Activated B cell treated with CpG ODN at 0.5 μM for 24 hours (primary cell): ENCODE measurements around the gene DYNLT1. TPM values are rescaled to one million over a fixed set of nuclear protein-coding genes. Genes with fewer than 3 reads are reported as not detected.

Source experiments
- ATAC-seq: fragments of 200-7000 bp; cut with Tn5 transposase; one replicate; pipeline ENCODE4 v1.10.0; 2021; ENCODE audit warnings: low read depth, mild to moderate bottlenecking, moderate library complexity
- CTCF ChIA-PET: fragments of 350-600 bp; sonication (Branson Sonifier 250); formaldehyde crosslinking; loops from one replicate; lab custom pipeline; 2021; ENCODE audit warnings: antibody characterized with exemption; lab: Charles Lee
- POLR2A ChIA-PET: fragments of 350-600 bp; sonication (Branson Sonifier 250); formaldehyde crosslinking; loops from one replicate; lab custom pipeline; 2021; ENCODE audit warnings: antibody characterized with exemption; lab: Charles Lee
- DNase-seq: peaks from one replicate; pipeline ENCODE4 v3.0.0; 2022
- H3K27ac Mint-ChIP-seq: one replicate; pipeline ENCODE4 v1.8.0; 2020; ENCODE audit warnings: mixed read lengths
- H3K27me3 Mint-ChIP-seq: one replicate; pipeline ENCODE4 v1.8.0; 2021; ENCODE audit warnings: mixed read lengths
- H3K36me3 Mint-ChIP-seq: one replicate; pipeline ENCODE4 v1.8.0; 2021; ENCODE audit warnings: low read depth, mixed read lengths
- H3K4me1 Mint-ChIP-seq: one replicate; pipeline ENCODE4 v1.8.0; 2021; ENCODE audit warnings: mixed read lengths
- H3K4me3 Mint-ChIP-seq: one replicate; pipeline ENCODE4 v1.8.0; 2020; ENCODE audit warnings: mild to moderate bottlenecking, mixed read lengths
- H3K9me3 Mint-ChIP-seq: one replicate; pipeline ENCODE4 v1.8.0; 2020; ENCODE audit warnings: mixed read lengths
- intact Hi-C: fragments of 100-400 bp; cut with micrococcal nuclease; formaldehyde crosslinking; loops from one replicate; pipeline ENCODE4 v1.15.1; 2024
- total RNA-seq: library from RNA; stranded (reverse); gene quantifications from 2 replicates; pipeline ENCODE4 v1.2.3, GENCODE V29; 2022
- TF ChIP-seq, protein P1 (sequence below): fragments of 200-600 bp; IDR thresholded peaks from one replicate; pipeline ENCODE4 v1.8.0; 2022; ENCODE audit warnings: antibody characterized with exemption, mild to moderate bottlenecking

DYNLT1 gene
- total RNA-seq: 37.7 and 43.9 TPM in 2 replicates

GRCh38 chr6:158644231-158645063, at the start of gene DYNLT1:
DYNLT1 (minus strand) TSS chr6:158644743; CDS start chr6:158644708, 35 bp downstream.
- H3K9me3 Mint-ChIP-seq: no peaks in the 10 kb centered on the region
- DNase-seq: peak; percentile 97
- H3K4me3 Mint-ChIP-seq: peak within 1 kb of the TSS; percentile 95
- peak; percentile 68 for ATAC-seq
- H3K27me3 Mint-ChIP-seq: no peaks in the 10 kb centered on the region
- intact Hi-C loops: loop anchor here (1.0 to 5.0 kb wide), 7 partner anchors 47 to 1622 kb away; partner anchors contain the start of genes EZR, GTF2H5, SERAC1 and TMEM181
- ChIA-PET POLR2A (interaction anchor here (0.6 to 2.1 kb wide), 11 partner anchors 9 to 1270 kb away, joined by 3 to 9 read pairs (median 4); no protein-coding TSS in a partner anchor), CTCF (interaction anchor here (0.8 to 1.3 kb wide), 5 partner anchors 18 to 424 kb away, joined by 3 to 4 read pairs (median 3); no protein-coding TSS in a partner anchor)
- H3K4me1 Mint-ChIP-seq: peaks cover 52% of the 10 kb centered on the region
- TF ChIP-seq, protein P1, sequence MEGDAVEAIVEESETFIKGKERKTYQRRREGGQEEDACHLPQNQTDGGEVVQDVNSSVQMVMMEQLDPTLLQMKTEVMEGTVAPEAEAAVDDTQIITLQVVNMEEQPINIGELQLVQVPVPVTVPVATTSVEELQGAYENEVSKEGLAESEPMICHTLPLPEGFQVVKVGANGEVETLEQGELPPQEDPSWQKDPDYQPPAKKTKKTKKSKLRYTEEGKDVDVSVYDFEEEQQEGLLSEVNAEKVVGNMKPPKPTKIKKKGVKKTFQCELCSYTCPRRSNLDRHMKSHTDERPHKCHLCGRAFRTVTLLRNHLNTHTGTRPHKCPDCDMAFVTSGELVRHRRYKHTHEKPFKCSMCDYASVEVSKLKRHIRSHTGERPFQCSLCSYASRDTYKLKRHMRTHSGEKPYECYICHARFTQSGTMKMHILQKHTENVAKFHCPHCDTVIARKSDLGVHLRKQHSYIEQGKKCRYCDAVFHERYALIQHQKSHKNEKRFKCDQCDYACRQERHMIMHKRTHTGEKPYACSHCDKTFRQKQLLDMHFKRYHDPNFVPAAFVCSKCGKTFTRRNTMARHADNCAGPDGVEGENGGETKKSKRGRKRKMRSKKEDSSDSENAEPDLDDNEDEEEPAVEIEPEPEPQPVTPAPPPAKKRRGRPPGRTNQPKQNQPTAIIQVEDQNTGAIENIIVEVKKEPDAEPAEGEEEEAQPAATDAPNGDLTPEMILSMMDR: no peak
- peaks cover 22% of the 10 kb centered on the region for H3K36me3 Mint-ChIP-seq
- H3K27ac Mint-ChIP-seq: peak within 1 kb of the TSS; percentile 85

GRCh38 chr6:158688860-158689259, 44.3 kb upstream of the DYNLT1 start:
- ATAC-seq: no peak
- TF ChIP-seq, protein P1: no peak
- ChIA-PET POLR2A (interaction anchor here (1.0 kb wide), 1 partner anchor 45 kb away, joined by 3 read pairs; no protein-coding TSS in a partner anchor), CTCF (interaction anchor here (1.5 to 4.9 kb wide), 2 partner anchors 283 to 475 kb away, joined by 3 to 49 read pairs; no protein-coding TSS in a partner anchor)
- intact Hi-C loops: no loop called here
- H3K4me3 Mint-ChIP-seq: no peak overlapping the region
- no peak for DNase-seq
- peaks cover 21% of the 10 kb centered on the region for H3K4me1 Mint-ChIP-seq
- no peaks in the 10 kb centered on the region for H3K9me3 Mint-ChIP-seq
- no peaks in the 10 kb centered on the region for H3K36me3 Mint-ChIP-seq
- H3K27me3 Mint-ChIP-seq: no peaks in the 10 kb centered on the region
- H3K27ac Mint-ChIP-seq: no peak overlapping the region

DNA sequence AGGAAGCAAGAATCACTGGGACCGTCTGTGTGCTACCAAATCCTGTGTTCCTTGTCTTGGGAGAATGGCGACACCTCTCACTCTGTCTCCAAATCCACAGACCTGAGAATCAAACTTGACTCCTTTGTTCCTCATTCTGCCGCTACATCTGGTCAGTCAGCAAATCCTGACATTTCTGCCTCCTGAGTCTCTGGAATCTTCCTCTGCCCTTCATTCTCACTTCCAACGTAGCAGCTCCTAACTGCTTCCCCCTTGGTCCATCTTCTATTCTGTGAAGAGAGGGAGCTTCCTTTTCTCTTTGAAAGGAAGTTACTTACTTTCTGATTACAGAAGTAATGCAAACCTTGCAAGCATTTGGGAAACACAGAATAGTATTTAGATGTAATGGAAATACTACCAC, 43.0 kb upstream of the DYNLT1 start:
- H3K27me3 Mint-ChIP-seq: no peaks in the 10 kb centered on the region
- peaks cover 21% of the 10 kb centered on the region for H3K4me1 Mint-ChIP-seq
- H3K36me3 Mint-ChIP-seq: no peaks in the 10 kb centered on the region

DNA sequence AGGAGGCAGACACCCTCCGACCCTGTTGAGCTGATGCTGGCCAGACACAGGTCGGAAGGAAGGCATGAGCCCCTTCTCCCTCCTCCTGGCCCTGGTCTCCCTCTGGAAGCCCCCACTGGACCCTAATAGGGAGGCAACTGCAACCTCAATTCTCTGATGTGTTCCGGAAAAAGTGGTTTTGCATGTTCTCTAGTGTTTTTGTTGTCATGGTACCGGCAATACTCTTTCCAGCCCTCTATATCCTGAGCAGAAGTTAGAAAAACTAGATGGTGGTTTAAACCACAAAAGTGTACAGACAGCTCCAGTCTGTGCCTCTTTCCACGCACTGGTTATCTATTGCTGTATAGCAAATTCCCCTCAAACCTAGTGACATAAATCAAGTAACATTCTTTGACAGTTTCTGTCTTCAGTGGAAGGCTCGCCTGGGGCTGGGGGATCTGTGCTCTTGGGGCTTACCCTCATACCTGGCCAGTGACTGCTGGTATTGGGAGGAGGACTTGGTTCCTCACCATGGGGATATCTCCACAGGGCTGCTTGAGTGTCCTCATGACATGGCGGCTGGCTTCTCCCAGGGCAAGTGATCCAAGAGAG, 42.3 kb upstream of the DYNLT1 start:
- intact Hi-C loops: no loop called here
- CTCF ChIA-PET: no interaction called here
- H3K9me3 Mint-ChIP-seq: no peaks in the 10 kb centered on the region
- TF ChIP-seq, protein P1: no peak
- H3K4me3 Mint-ChIP-seq: no peak overlapping the region
- no peak overlapping the region for H3K27ac Mint-ChIP-seq
- no peaks in the 10 kb centered on the region for H3K27me3 Mint-ChIP-seq
- DNase-seq: no peak
- ATAC-seq: peak; percentile 84
- peaks cover 21% of the 10 kb centered on the region for H3K4me1 Mint-ChIP-seq
- POLR2A ChIA-PET: no interaction called here
- H3K36me3 Mint-ChIP-seq: no peaks in the 10 kb centered on the region

More for the DNA sequence above, 43.0 kb upstream of the DYNLT1 start:
- Mint-ChIP-seq H3K27ac (no peak overlapping the region), H3K4me3 (no peak overlapping the region), H3K9me3 (no peaks in the 10 kb centered on the region)
- DNase-seq: no peak
- ChIA-PET POLR2A (no interaction called here), CTCF (interaction anchor here (1.5 kb wide), 1 partner anchor 284 kb away, joined by 3 read pairs; no protein-coding TSS in a partner anchor)
- TF ChIP-seq, protein P1: no peak
- ATAC-seq: no peak
- intact Hi-C loops: no loop called here

GRCh38 chr6:158686311-158686710, 41.8 kb upstream of the DYNLT1 start:
- no peaks in the 10 kb centered on the region for H3K9me3 Mint-ChIP-seq
- no peak overlapping the region for H3K4me3 Mint-ChIP-seq
- H3K27ac Mint-ChIP-seq: peak overlapping the region; percentile 7
- ChIA-PET POLR2A (no interaction called here), CTCF (no interaction called here)
- intact Hi-C loops: no loop called here
- ATAC-seq: no peak
- DNase-seq: no peak
- no peaks in the 10 kb centered on the region for H3K27me3 Mint-ChIP-seq
- TF ChIP-seq, protein P1: no peak
- H3K36me3 Mint-ChIP-seq: no peaks in the 10 kb centered on the region
- H3K4me1 Mint-ChIP-seq: peaks cover 20% of the 10 kb centered on the region
